Forelimb muscle (tissue), 1 donor: Measurements from ENCODE around the gene ITPRIP. TPM values are rescaled to one million over a fixed set of nuclear protein-coding genes. Genes with fewer than 3 reads are reported as not detected.

Source experiments
- DNase-seq: peaks from one replicate; pipeline ENCODE4 v3.0.0-alpha.2; 2013; ENCODE audit warnings: low read depth
- polyA plus RNA-seq: library from polyadenylated mRNA; unstranded; fragments of 120-200 nt; gene quantifications from one replicate; pipeline ENCODE4 v1.2.1, GENCODE V29; 2013; ENCODE audit not compliant: insufficient read length

The ITPRIP gene
- polyA plus RNA-seq, 1 donor: 7.1 TPM

DNA sequence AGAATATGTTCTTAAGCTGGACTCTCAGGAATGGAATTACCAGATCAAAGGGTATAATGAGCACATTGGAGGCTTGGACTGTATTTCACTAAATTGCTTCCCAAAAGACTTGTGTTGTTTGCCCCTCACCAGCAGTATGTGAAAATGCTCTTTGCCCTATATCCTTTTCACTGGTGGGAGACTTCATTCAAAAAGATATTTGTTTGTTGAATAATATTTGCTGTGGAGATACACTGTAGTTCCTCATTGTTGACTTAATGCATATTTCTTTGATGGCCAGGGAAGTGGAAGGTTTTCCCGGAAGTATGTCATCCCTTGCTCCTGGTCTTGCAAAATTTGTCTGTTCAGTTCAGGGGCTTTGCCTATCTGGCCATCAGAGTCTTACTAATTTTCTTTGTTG lies 49.9 kb downstream of the ITPRIP start:
- DNase-seq: no peak

DNA sequence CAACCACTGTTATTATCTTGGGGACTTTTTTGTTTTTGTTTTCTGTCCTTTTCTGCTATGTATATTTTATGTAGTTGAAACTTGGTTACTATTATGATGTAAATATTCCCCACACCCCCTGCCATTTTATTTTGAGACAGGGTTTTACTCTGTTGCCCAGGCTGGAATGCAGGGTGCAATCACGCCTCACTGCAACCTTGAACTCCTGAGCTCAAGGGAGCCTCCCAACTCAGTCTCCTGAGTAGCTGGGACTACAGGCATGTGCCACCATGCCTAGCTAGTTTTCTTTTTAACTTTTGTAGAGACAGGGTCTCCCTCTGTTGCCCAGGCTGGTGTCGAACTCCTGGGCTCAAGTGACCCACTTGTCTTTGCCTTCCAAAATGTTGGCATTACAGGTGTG lies 51.3 kb downstream of the ITPRIP start:
- no peak for DNase-seq

- no peak for DNase-seq
These were observed 53.4 kb downstream of the ITPRIP start for GRCh38 chr10:104284846-104285245.

- no peak for DNase-seq
These were observed 56.6 kb downstream of the ITPRIP start for GRCh38 chr10:104281694-104282093.

DNA sequence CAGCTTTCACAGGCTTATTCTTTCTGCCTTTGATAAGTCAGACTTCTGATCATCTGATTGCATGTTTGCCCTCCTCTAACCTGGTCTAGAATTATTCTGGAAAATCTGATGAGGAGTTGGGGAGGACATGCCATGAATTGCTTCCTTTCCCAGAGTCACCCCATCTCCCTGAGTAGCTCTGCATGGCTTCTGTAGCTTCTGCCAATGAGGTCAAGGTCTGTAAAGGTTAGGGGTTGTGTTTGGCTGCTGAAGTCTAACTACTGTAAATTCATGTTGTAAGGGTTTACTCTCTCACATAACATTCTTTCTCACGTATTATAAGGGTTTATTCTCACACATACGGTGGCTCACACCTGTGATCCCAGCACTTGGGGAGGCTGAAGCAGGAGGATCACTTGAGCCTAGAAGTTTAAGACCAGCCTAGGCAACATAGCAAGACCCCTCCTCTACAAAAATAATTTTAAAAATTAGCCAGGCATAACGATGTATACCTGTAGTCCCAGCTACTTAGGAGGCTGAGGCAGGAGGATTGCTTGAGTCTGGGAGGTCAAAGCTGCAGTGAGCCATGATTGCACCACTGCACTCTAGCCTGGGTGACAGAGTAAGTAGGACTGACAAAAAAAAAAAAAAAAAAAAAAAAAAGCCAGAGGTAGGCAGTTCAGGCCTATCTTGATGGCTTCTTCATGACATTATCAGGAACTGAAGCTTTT lies 58.6 kb downstream of the ITPRIP start:
- DNase-seq: no peak

DNA sequence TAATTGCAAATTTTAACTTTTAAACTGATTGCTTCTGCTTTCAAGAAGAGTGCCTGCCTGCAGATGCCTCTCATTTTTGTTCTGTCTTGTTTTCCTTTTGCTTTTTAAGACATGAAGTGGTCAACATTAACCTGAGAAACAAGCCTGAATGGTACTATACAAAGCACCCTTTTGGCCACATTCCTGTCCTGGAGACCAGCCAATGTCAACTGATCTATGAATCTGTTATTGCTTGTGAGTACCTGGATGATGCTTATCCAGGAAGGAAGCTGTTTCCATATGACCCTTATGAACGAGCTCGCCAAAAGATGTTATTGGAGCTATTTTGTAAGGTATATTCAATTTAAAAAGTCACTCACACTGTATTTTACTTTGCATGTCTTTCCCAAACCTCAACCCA lies 60.5 kb downstream of the ITPRIP start:
- DNase-seq: no peak

DNA sequence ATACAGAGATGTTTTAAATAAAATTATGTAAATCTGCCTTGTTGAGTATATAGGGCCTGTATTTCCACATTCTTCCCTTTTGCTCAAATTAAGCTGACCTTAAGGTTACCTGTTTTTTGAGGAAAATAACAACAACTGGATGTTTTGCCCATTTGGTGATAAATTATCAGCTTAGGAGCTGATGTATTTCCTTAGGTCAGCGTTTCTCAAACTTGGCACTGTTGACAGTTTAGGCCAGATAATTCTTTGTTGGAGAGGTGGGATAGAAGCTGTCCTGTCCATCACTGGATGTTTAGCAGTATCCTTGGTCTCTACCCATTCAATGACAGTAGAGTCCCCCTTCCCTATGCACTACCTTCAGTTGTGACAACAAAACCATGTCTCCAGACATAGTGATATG lies 62.1 kb downstream of the ITPRIP start:
- no peak for DNase-seq

- no peak for DNase-seq
These were observed 63.2 kb downstream of the ITPRIP start for GRCh38 chr10:104274762-104275721.

- no peak for DNase-seq
These were observed 64.2 kb downstream of the ITPRIP start for GRCh38 chr10:104273899-104274575.

DNA sequence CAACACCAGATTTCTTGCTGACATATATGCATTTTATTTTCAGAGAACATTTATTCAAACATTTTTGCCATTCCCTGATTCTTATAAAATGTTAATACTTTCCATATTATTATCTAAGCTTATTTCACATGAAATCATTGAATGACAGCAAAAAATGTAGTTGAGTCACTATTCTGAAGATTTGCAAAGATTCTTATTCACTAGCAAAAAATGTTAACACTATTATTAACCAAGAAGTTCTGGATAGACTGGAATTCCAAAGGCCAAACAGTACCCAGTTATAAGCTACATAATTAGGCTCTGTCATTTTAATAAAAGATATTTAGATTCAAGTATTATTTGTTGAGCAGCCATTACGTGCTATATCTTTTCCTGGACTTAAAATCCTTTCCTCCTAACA lies 65.0 kb downstream of the ITPRIP start:
- no peak for DNase-seq

GRCh38 chr10:104268713-104269645 lies 69.3 kb downstream of the ITPRIP start, which contains the start of gene GSTO2:
TSS of gene GSTO2 (plus strand) at chr10:104269184. CDS start at chr10:104274916, 5,732 bp downstream.
- peak; percentile 92 for DNase-seq

DNA sequence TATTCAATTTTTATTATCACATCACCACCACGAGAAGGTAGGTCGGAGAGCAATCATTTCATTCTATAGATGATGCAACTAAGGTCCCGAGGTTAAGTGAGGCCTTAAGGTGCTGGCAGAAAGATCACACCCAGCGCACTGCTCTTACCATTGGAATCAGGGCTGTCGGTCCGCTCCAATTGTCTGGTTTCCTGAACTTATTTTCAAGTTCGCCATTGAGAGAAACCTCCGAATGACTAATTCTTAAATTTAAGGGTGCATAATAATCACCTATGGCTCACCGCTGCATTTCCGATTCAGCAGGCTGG lies 69.9 kb downstream of the ITPRIP start:
- no peak for DNase-seq

GRCh38 chr10:104267721-104268404 lies 70.4 kb downstream of the ITPRIP start:
- no peak for DNase-seq

DNA sequence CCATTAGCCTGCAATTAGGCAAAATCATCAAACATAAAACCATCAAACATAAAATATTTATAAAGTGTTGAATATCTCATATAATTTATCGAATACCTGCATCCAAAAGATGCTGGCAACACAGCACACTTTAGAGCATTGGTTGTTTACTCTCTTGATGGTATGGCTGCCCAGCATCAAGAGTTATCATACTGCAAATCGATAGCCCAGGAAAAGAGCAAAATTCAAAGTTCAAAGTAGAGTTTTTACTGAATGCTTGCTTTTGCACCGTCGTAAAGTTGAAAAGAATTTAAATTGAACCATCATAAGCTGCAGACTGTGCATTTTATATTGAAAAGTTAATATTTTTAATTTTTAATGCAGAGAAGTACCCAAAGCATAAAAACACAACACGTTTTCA lies 73.5 kb downstream of the ITPRIP start:
- DNase-seq: no peak

DNA sequence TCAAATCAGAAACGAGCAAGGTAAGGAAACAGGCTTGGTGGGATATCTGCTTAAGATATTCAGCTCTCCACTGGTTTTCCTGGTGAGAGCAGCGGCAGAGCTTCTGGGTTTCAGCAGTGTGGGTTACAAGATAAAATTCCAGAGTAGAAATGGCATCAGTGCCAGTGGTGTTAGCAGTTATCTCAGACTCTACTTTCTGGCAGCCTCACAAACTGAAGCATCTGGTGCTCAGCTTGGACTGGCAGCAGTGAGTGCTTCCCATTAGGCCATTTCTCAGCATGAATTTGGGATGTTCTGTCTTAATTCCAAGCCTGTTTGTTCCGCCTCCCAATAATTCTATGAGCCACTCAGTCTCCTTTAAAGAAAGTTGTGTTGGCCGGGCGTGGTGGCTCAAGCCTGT lies 76.2 kb downstream of the ITPRIP start:
- no peak for DNase-seq

GRCh38 chr10:104260775-104261115 lies 77.5 kb downstream of the ITPRIP start:
- no peak for DNase-seq

- DNase-seq: no peak
These were observed 78.1 kb downstream of the ITPRIP start for GRCh38 chr10:104259999-104260774.
